GM12878 (cell line): ENCODE results near the gene UBXN7. TPM values are rescaled to one million over a fixed set of nuclear protein-coding genes. Genes with fewer than 3 reads are reported as not detected.

ENCODE experiments used
- ATF7 ChIP-seq: fragments of 450-650 bp; IDR thresholded peaks from 2 replicates; pipeline ENCODE4 v1.6.1; 2016; ENCODE audit warnings: low read depth, mild to moderate bottlenecking
- BHLHE40 ChIP-seq, 2 experiments: fragments of 450-650 bp in 1 of 2; IDR thresholded peaks; 2 replicates each; pipeline ENCODE4 v1.6.1; 2011 to 2017; ENCODE audit warnings: low read depth in 2 of 2, borderline replicate concordance in 1 of 2, improper control_type of control experiment in 1 of 2, low read length in 1 of 2, mild to moderate bottlenecking in 1 of 2
- DPF2 ChIP-seq: fragments of 450-650 bp; IDR thresholded peaks from 2 replicates; pipeline ENCODE4 v1.6.1; 2017; ENCODE audit warnings: mild to moderate bottlenecking
- MLLT1 ChIP-seq: fragments of 450-650 bp; IDR thresholded peaks from 2 replicates; pipeline ENCODE4 v1.6.1; 2016; ENCODE audit warnings: mild to moderate bottlenecking
- MTA2 ChIP-seq: fragments of 450-650 bp; IDR thresholded peaks from 2 replicates; pipeline ENCODE4 v1.6.1; 2016; ENCODE audit warnings: low read depth, mild to moderate bottlenecking, moderate library complexity
- NBN ChIP-seq: fragments of 450-650 bp; IDR thresholded peaks from 2 replicates; pipeline ENCODE4 v1.6.1; 2016
- NR2F1 ChIP-seq: fragments of 450-650 bp; conservative IDR thresholded peaks from 2 replicates; pipeline ENCODE4 v1.6.1; 2017; ENCODE audit warnings: mild to moderate bottlenecking
- SMARCA5 ChIP-seq: fragments of 450-650 bp; IDR thresholded peaks from 2 replicates; pipeline ENCODE4 v1.6.1; 2017; ENCODE audit warnings: mild to moderate bottlenecking
- YY1 ChIP-seq: IDR thresholded peaks from 2 replicates; pipeline ENCODE4 v1.6.1; 2011; ENCODE audit warnings: low read depth, mild to moderate bottlenecking, low read length
- ZNF24 ChIP-seq: fragments of 450-650 bp; IDR thresholded peaks from 2 replicates; pipeline ENCODE4 v1.6.1; 2017; ENCODE audit warnings: antibody characterized with exemption, mild to moderate bottlenecking
- ZNF384 ChIP-seq: IDR thresholded peaks from 2 replicates; pipeline ENCODE4 v1.6.1; 2012; ENCODE audit warnings: low read depth, mild to moderate bottlenecking, low read length, improper control_type of control experiment, borderline replicate concordance
- ZNF687 ChIP-seq: fragments of 450-650 bp; IDR thresholded peaks from 2 replicates; pipeline ENCODE4 v1.6.1; 2017; ENCODE audit warnings: mild to moderate bottlenecking, moderate library complexity
- polyA plus RNA-seq, 11 experiments: library from polyadenylated mRNA; depleted of rRNA in 4 of 11; unstranded in 6 of 11; stranded (reverse) in 5 of 11; fragments of >200 nt; fragmentation: Nextera tagmentation in 4 of 11; fragmentation: Illumina TruSeq in 1 of 11; extraction: Ambion mirVana in 4 of 11; extraction: Trizol in 1 of 11; gene quantifications; 1 replicate in 1 of 11; 2 replicates in 10 of 11; pipeline versions ENCODE4 v1.2.1 to v1.2.3, GENCODE V29; 2011 to 2016; ENCODE audit warnings: inconsistent platforms in 2 of 11, missing spikeins in 2 of 11, low read depth in 1 of 11
- total RNA-seq, 4 experiments: library from RNA; depleted of rRNA in 3 of 4; stranded (reverse); fragments of >200 nt in 3 of 4; fragmentation: Illumina TruSeq in 1 of 4; extraction: Trizol in 1 of 4; gene quantifications; 2 replicates each; pipeline versions ENCODE4 v1.2.1 to v1.2.3, GENCODE V29; 2013 to 2021

The UBXN7 gene
- total and polyA plus RNA-seq, 10 of the 15 experiments (the other 5 are each of a cell fraction or from before 2014, with no cell fraction given), result 4.8 to 78.4 (median 24.9) TPM

- TF ChIP-seq MLLT1 (peak; percentile 50; the same call in 1 of the 2 replicates), NR2F1 (peak; percentile 37; the same call in 1 of the 2 replicates), SMARCA5 (peak; percentile 84), ATF7 (peak; percentile 65), NBN (peak; percentile 70; the same call in 1 of the 2 replicates), YY1 (0 out of 2 replicates have a peak, but pooled peaks have one; percentile 20), DPF2 (0 out of 2 replicates have a peak, but pooled peaks have one; percentile 29), BHLHE40 (IDR thresholded peaks at IDR 0.05; ENCODE audit: borderline replicate concordance in 1 of 2, low read depth in 2 of 2, low read length in 1 of 2) (peak in 1 of 2 experiments; percentile 31; a peak in 1 of 4 replicates), ZNF24 (peak; percentile 56; the same call in 1 of the 2 replicates), MTA2 (peak; percentile 80), ZNF384 (peak; percentile 44; the same call in 1 of the 2 replicates), ZNF687 (peak; percentile 41; the same call in 1 of the 2 replicates)
- TF ChIP-seq, all 136 proteins: peak for 23; not testable (repeated sequence) for 113
Measured at GRCh38 chr3:196457470-196457869, 25.2 kb upstream of the UBXN7 start (continued).
